Lower leg skin (tissue), 4 donors: ENCODE results near the gene SPEG. TPM values are rescaled to one million over a fixed set of nuclear protein-coding genes. Genes with fewer than 3 reads are reported as not detected.

Source experiments
- DNase-seq, 2 donors: peaks; one replicate each; pipeline ENCODE4 v3.0.0-alpha.2; 2019; ENCODE audit warnings: low spot score in 2 of 2
- H3K4me3 ChIP-seq: fragments of 200-600 bp; sonication (generic); 2 replicates; pipeline ENCODE4 v1.5.1; 2017; ENCODE audit warnings: mild to moderate bottlenecking, low read depth; ENCODE audit not compliant: poor library complexity, severe bottlenecking
- CTCF ChIP-seq, 3 donors: fragments of 450-650 bp; IDR thresholded peaks; one replicate each; pipeline ENCODE4 v1.5.1; 2016; ENCODE audit warnings: antibody characterized with exemption in 3 of 3, mild to moderate bottlenecking in 3 of 3, moderate library complexity in 2 of 3
- POLR2A ChIP-seq, 2 donors: fragments of 450-650 bp; IDR thresholded peaks; one replicate each; pipeline ENCODE4 v1.6.1; 2016 to 2017; ENCODE audit warnings: antibody characterized with exemption in 2 of 2, mild to moderate bottlenecking in 1 of 2, moderate library complexity in 1 of 2
- WGBS, 2 donors: methylation state at CpG; one replicate each; pipeline ENCODE4 v1.1.5; 2018; 5-methylcytosine and 5-hydroxymethylcytosine counted together
- intact Hi-C: fragments of 100-400 bp; cut with DNase I; formaldehyde crosslinking; loops from one replicate; pipeline ENCODE4 v1.15.0; 2023; ENCODE audit warnings: low total_unique reads
- total RNA-seq, 4 donors: library from RNA; depleted of rRNA; stranded (reverse); fragments of >200 nt; gene quantifications; one replicate each; pipeline ENCODE4 v1.1.0, GENCODE V29; 2016

The SPEG gene
- total RNA-seq, 4 donors from 2014 or later, result 3.3 to 11.4 (median 5.3) TPM

- intact Hi-C loops, result no loop called here
- DNase-seq, result no peak
- 57 to 74% methylated on average over 5 of the region's 5 CpGs for WGBS, 2 donors
- TF ChIP-seq CTCF (IDR thresholded peaks at IDR 0.05) (no peak), POLR2A (IDR thresholded peaks at IDR 0.05) (no peak)
- no peak overlapping the region for H3K4me3 ChIP-seq
Measured at GRCh38 chr2:219445220-219445640, 10.6 kb downstream of the SPEG start.

- 34 to 47% methylated on average over 6 of the region's 6 CpGs for WGBS, 2 donors
Measured at GRCh38 chr2:219446101-219446504, 11.5 kb downstream of the SPEG start.

GRCh38 chr2:219446689-219447088 lies 12.0 kb downstream of the SPEG start:
- DNase-seq, result no peak
- intact Hi-C loops, result no loop called here
- WGBS, 2 donors, result 100% methylated on average over 1 of the region's 1 CpG
- TF ChIP-seq CTCF (IDR thresholded peaks at IDR 0.05), result no peak
- TF ChIP-seq POLR2A (IDR thresholded peaks at IDR 0.05), result no peak
- no peak overlapping the region for H3K4me3 ChIP-seq

More at GRCh38 chr2:219446101-219446504, 11.5 kb downstream of the SPEG start:
- intact Hi-C loops, result no loop called here
- TF ChIP-seq CTCF (IDR thresholded peaks at IDR 0.05), result no peak
- TF ChIP-seq POLR2A (IDR thresholded peaks at IDR 0.05), result no peak
- DNase-seq, result no peak
- no peak overlapping the region for H3K4me3 ChIP-seq

- WGBS, 2 donors, result 81 to 89% methylated on average over 23 of the region's 23 CpGs
- no peak for DNase-seq
- H3K4me3 ChIP-seq, result no peak overlapping the region
- intact Hi-C loops, result no loop called here
- TF ChIP-seq POLR2A (IDR thresholded peaks at IDR 0.05) (no peak), CTCF (IDR thresholded peaks at IDR 0.05) (no peak)
Measured at GRCh38 chr2:219447242-219448098, 12.8 kb downstream of the SPEG start.

- 82 to 84% methylated on average over 42 to 49 of the region's 88 CpGs for WGBS, 2 donors
- no peak overlapping the region for H3K4me3 ChIP-seq
- TF ChIP-seq POLR2A (IDR thresholded peaks at IDR 0.05), result no peak
- TF ChIP-seq CTCF (IDR thresholded peaks at IDR 0.05), result no peak
- no peak for DNase-seq
- intact Hi-C loops, result no loop called here
Measured at GRCh38 chr2:219448099-219448775, 13.6 kb downstream of the SPEG start.
